PFSK-1 (cell line): ENCODE measurements around the gene OR6C76.

Source experiments
- FOXP2 ChIP-seq: optimal IDR thresholded peaks from 2 replicates; pipeline ENCODE3; 2011; ENCODE audit warnings: borderline replicate concordance, control low read depth, inconsistent platforms; ENCODE audit not compliant: insufficient read depth; ENCODE audit errors: extremely low read length, extremely low read depth
- POLR2AphosphoS5 ChIP-seq: IDR thresholded peaks from 2 replicates; pipeline ENCODE4 v1.6.1; 2012; ENCODE audit warnings: low read depth, mild to moderate bottlenecking, control low read depth, low read length, moderate library complexity
- SIN3A ChIP-seq: IDR thresholded peaks from 2 replicates; pipeline ENCODE4 v1.6.1; 2012; ENCODE audit warnings: mild to moderate bottlenecking, low read length, moderate library complexity, borderline replicate concordance; ENCODE audit not compliant: insufficient read depth
- TAF1 ChIP-seq: IDR thresholded peaks from 2 replicates; pipeline ENCODE4 v1.6.1; 2012; ENCODE audit warnings: low read length, control low read depth, borderline replicate concordance; ENCODE audit not compliant: insufficient read depth
- TF ChIP-seq, protein P1 (sequence below), 2 experiments: IDR thresholded peaks; 2 replicates each; pipeline versions ENCODE4 v1.6.1 to v1.8.0; 2011 to 2012; ENCODE audit warnings: low read depth in 2 of 2, low read length in 2 of 2, control low read depth in 1 of 2, inconsistent platforms in 1 of 2, mild to moderate bottlenecking in 1 of 2, moderate library complexity in 1 of 2; ENCODE audit not compliant: insufficient read depth in 1 of 2

DNA sequence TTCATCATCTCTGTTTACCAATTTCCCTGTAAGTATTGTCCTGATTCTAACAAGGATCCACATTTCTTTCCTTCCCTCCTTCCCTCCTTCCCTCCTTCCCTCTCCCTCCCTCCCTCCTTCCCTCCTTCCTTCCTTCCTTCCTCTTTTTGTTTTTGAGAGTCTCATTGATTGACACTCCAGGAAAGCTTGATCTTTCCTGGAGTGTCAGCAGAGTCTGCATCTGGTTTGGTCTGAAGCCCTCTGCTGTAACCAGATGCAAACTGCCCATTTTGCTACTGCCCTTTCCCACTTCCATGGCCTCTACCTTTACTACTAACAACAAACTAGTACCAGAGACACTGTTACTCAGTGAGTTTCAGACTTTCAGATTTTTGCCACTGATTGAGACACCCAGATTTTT is 40.2 kb upstream of the OR6C76 start:
- no peak for TF ChIP-seq SIN3A
- no peak for TF ChIP-seq POLR2AphosphoS5
- TF ChIP-seq, protein P1, sequence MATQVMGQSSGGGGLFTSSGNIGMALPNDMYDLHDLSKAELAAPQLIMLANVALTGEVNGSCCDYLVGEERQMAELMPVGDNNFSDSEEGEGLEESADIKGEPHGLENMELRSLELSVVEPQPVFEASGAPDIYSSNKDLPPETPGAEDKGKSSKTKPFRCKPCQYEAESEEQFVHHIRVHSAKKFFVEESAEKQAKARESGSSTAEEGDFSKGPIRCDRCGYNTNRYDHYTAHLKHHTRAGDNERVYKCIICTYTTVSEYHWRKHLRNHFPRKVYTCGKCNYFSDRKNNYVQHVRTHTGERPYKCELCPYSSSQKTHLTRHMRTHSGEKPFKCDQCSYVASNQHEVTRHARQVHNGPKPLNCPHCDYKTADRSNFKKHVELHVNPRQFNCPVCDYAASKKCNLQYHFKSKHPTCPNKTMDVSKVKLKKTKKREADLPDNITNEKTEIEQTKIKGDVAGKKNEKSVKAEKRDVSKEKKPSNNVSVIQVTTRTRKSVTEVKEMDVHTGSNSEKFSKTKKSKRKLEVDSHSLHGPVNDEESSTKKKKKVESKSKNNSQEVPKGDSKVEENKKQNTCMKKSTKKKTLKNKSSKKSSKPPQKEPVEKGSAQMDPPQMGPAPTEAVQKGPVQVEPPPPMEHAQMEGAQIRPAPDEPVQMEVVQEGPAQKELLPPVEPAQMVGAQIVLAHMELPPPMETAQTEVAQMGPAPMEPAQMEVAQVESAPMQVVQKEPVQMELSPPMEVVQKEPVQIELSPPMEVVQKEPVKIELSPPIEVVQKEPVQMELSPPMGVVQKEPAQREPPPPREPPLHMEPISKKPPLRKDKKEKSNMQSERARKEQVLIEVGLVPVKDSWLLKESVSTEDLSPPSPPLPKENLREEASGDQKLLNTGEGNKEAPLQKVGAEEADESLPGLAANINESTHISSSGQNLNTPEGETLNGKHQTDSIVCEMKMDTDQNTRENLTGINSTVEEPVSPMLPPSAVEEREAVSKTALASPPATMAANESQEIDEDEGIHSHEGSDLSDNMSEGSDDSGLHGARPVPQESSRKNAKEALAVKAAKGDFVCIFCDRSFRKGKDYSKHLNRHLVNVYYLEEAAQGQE (IDR thresholded peaks at IDR 0.05; ENCODE audit: insufficient read depth in 1 of 2, low read depth in 2 of 2, low read length in 2 of 2), result no peak
- TF ChIP-seq TAF1, result no peak
- TF ChIP-seq FOXP2, result no peak
